K562 (cell line): ENCODE measurements around the gene TNFAIP3. TPM values are rescaled to one million over a fixed set of nuclear protein-coding genes. Genes with fewer than 3 reads are reported as not detected.

Experiments
- KDM5B ChIP-seq: fragments of 200-600 bp; sonication (generic); IDR thresholded peaks from 2 replicates; pipeline ENCODE4 v1.6.1; 2012; ENCODE audit warnings: low read depth, mild to moderate bottlenecking, moderate library complexity, low read length, control low read depth, inconsistent platforms; ENCODE audit not compliant: insufficient replicate concordance
- MECOM ChIP-seq: fragments of 250-450 bp; sonication (Bioruptor Pico); IDR thresholded peaks from 2 replicates; pipeline ENCODE4 v1.8.0; 2022; ENCODE audit warnings: inconsistent platforms
- NFIC ChIP-seq: fragments of 450-650 bp; IDR thresholded peaks from 2 replicates; pipeline ENCODE4 v1.6.1; 2017; ENCODE audit warnings: mild to moderate bottlenecking, inconsistent platforms
- NFRKB ChIP-seq: fragments of 450-650 bp; IDR thresholded peaks from 2 replicates; pipeline ENCODE4 v1.6.1; 2016; ENCODE audit warnings: low read depth
- NR4A1 ChIP-seq, 2 experiments: fragments of 250-450 bp in 1 of 2; fragments of 450-650 bp in 1 of 2; sonication (Bioruptor Pico) in 1 of 2; IDR thresholded peaks; 2 replicates each; pipeline versions ENCODE4 v1.4.0 to v1.6.1; 2016 to 2020; ENCODE audit warnings: mild to moderate bottlenecking in 2 of 2, missing compliant biosample characterization in 1 of 2, missing genetic modification characterization in 1 of 2, moderate library complexity in 1 of 2
- PTTG1 ChIP-seq: fragments of 450-650 bp; IDR thresholded peaks from 2 replicates; pipeline ENCODE4 v1.6.1; 2016; ENCODE audit warnings: low read depth, mild to moderate bottlenecking, missing genetic modification characterization, missing compliant biosample characterization
- PYGO2 ChIP-seq: fragments of 450-650 bp; IDR thresholded peaks from 2 replicates; pipeline ENCODE4 v1.6.1; 2016; ENCODE audit warnings: mild to moderate bottlenecking, missing genetic modification characterization, moderate library complexity, missing compliant biosample characterization
- TCF3 ChIP-seq: sonication (generic); formaldehyde crosslinking; IDR thresholded peaks from 2 replicates; pipeline ENCODE4 v1.4.0; 2020; ENCODE audit warnings: mild to moderate bottlenecking, missing genetic modification reagents
- TEAD4 ChIP-seq, 2 experiments: sonication (generic) in 1 of 2; formaldehyde crosslinking in 1 of 2; IDR thresholded peaks; 2 replicates each; pipeline versions ENCODE4 v1.6.1 to v1.8.0; 2012 to 2022; ENCODE audit warnings: borderline replicate concordance in 1 of 2, inconsistent platforms in 1 of 2, low read length in 1 of 2, mild to moderate bottlenecking in 1 of 2, missing genetic modification reagents in 1 of 2
- ZNF175 ChIP-seq: fragments of 200-800 bp; sonication (Bioruptor generic); IDR thresholded peaks from 2 replicates; pipeline ENCODE4 v1.6.1; 2016; ENCODE audit warnings: low read depth, mild to moderate bottlenecking, missing genetic modification characterization, missing compliant biosample characterization
- polyA plus RNA-seq, 8 experiments: library from polyadenylated mRNA; depleted of rRNA in 4 of 8; stranded (reverse) in 5 of 8; unstranded in 3 of 8; fragments of >200 nt; fragmentation: Nextera tagmentation in 2 of 8; fragmentation: Illumina TruSeq in 1 of 8; extraction: Ambion mirVana in 2 of 8; extraction: Trizol in 1 of 8; gene quantifications; 2 replicates each; pipeline versions ENCODE4 v1.2.1 to v1.2.3, GENCODE V29; 2011 to 2014; ENCODE audit warnings: inconsistent platforms in 1 of 8, missing spikeins in 1 of 8
- total RNA-seq, 7 experiments: library from RNA; depleted of rRNA in 6 of 7; stranded (reverse); fragments of >200 nt in 6 of 7; fragmentation: Illumina TruSeq in 2 of 7; extraction: Trizol in 2 of 7; gene quantifications; 2 replicates each; pipeline versions ENCODE4 v1.2.1 to v1.2.3, GENCODE V29; 2011 to 2021; ENCODE audit warnings: low replicate concordance in 1 of 7
- TF ChIP-seq, protein P1 (sequence below), 3 experiments: fragments of 200-800 bp in 1 of 3; sonication (Bioruptor generic) in 1 of 3; sonication (generic) in 1 of 3; formaldehyde crosslinking in 1 of 3; IDR thresholded peaks; 2 replicates each; pipeline versions ENCODE4 v1.6.1 to v1.8.0; 2016 to 2022; ENCODE audit warnings: mild to moderate bottlenecking in 2 of 3, missing compliant biosample characterization in 2 of 3, missing genetic modification characterization in 2 of 3, missing genetic modification reagents in 1 of 3
- TF ChIP-seq, protein P2 (sequence below): fragments of 450-650 bp; IDR thresholded peaks from one replicate; pipeline ENCODE4 v1.6.1; 2018; ENCODE audit warnings: mild to moderate bottlenecking, moderate library complexity; ENCODE audit not compliant: partially characterized antibody
- TF ChIP-seq, protein P3 (sequence below): sonication (generic); formaldehyde crosslinking; IDR thresholded peaks from 2 replicates; pipeline ENCODE4 v1.8.0; 2022; ENCODE audit warnings: missing genetic modification reagents, mild to moderate bottlenecking, borderline replicate concordance
- TF ChIP-seq, protein P4 (sequence below): fragments of 450-650 bp; IDR thresholded peaks from 2 replicates; pipeline ENCODE4 v1.6.1; 2017; ENCODE audit warnings: antibody characterized with exemption, mild to moderate bottlenecking

Gene TNFAIP3
- total and polyA plus RNA-seq, 9 of the 15 experiments (the other 6 are each of a cell fraction or from before 2014, with no cell fraction given) = 0.79 to 17.0 (median 6.4) TPM

DNA sequence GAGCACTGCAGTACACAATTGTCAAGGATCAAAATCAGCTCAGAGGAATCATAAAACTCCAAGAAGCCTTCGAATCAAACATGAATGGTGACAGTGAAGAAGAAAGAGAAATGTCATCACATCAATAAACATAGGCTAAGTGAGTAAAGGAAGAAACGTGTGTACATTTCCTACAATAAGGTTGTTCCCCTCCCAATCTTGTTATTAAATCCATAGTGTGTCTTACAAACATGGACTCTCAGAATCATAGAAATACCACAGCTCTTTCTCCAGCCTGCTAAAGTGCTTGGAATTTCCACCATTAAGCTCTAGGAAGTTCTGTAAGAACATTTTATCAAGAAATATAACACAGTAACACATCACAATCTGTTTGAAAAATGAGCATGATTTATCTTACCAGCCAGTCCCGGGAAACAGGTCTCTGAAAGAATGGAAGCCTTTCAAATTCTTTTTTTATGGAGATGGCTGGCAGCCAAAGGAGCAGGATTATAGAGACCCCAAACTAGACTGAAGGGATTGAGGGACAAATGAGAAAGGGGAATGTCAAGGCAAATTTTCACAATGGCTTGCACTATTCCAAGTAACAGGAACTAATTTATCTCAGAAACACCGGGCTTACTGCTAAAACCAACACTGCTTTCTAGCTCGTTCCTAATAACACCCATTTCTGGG lies 4.5 kb upstream of the TNFAIP3 start (continued):
- TF ChIP-seq, protein P1, sequence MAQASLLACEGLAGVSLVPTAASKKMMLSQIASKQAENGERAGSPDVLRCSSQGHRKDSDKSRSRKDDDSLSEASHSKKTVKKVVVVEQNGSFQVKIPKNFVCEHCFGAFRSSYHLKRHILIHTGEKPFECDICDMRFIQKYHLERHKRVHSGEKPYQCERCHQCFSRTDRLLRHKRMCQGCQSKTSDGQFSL (CRISPR knock-in tag; IDR thresholded peaks at IDR 0.05) = no peak
- TF ChIP-seq, protein P1 (tag; IDR thresholded peaks at IDR 0.05) = 0 out of 4 replicates have a peak, but pooled peaks of 1 of the 2 experiments have one; percentile 13
- 0 out of 2 replicates have a peak, but pooled peaks have one; percentile 25 for TF ChIP-seq MECOM (CRISPR knock-in tag)
- TF ChIP-seq PTTG1 (tag) = 0 out of 2 replicates have a peak, but pooled peaks have one; percentile 9
- TF ChIP-seq, protein P2, sequence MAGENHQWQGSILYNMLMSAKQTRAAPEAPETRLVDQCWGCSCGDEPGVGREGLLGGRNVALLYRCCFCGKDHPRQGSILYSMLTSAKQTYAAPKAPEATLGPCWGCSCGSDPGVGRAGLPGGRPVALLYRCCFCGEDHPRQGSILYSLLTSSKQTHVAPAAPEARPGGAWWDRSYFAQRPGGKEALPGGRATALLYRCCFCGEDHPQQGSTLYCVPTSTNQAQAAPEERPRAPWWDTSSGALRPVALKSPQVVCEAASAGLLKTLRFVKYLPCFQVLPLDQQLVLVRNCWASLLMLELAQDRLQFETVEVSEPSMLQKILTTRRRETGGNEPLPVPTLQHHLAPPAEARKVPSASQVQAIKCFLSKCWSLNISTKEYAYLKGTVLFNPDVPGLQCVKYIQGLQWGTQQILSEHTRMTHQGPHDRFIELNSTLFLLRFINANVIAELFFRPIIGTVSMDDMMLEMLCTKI = no peak
- TF ChIP-seq NR4A1 (CRISPR knock-in tag; IDR thresholded peaks at IDR 0.05) = no peak
- TF ChIP-seq NR4A1 (tag; IDR thresholded peaks at IDR 0.05) = 0 out of 2 replicates have a peak, but pooled peaks have one; percentile 44
- 0 out of 2 replicates have a peak, but pooled peaks have one; percentile 2 for TF ChIP-seq TCF3 (CRISPR knock-in tag)
- TF ChIP-seq, protein P3, sequence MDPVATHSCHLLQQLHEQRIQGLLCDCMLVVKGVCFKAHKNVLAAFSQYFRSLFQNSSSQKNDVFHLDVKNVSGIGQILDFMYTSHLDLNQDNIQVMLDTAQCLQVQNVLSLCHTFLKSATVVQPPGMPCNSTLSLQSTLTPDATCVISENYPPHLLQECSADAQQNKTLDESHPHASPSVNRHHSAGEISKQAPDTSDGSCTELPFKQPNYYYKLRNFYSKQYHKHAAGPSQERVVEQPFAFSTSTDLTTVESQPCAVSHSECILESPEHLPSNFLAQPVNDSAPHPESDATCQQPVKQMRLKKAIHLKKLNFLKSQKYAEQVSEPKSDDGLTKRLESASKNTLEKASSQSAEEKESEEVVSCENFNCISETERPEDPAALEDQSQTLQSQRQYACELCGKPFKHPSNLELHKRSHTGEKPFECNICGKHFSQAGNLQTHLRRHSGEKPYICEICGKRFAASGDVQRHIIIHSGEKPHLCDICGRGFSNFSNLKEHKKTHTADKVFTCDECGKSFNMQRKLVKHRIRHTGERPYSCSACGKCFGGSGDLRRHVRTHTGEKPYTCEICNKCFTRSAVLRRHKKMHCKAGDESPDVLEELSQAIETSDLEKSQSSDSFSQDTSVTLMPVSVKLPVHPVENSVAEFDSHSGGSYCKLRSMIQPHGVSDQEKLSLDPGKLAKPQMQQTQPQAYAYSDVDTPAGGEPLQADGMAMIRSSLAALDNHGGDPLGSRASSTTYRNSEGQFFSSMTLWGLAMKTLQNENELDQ (CRISPR knock-in tag) = no peak
- 0 out of 2 replicates have a peak, but pooled peaks have one; percentile 24 for TF ChIP-seq TEAD4 (IDR thresholded peaks at IDR 0.05; ENCODE audit: low read length)
- TF ChIP-seq TEAD4 (CRISPR knock-in tag; IDR thresholded peaks at IDR 0.05; ENCODE audit: borderline replicate concordance) = no peak
- TF ChIP-seq, protein P4, sequence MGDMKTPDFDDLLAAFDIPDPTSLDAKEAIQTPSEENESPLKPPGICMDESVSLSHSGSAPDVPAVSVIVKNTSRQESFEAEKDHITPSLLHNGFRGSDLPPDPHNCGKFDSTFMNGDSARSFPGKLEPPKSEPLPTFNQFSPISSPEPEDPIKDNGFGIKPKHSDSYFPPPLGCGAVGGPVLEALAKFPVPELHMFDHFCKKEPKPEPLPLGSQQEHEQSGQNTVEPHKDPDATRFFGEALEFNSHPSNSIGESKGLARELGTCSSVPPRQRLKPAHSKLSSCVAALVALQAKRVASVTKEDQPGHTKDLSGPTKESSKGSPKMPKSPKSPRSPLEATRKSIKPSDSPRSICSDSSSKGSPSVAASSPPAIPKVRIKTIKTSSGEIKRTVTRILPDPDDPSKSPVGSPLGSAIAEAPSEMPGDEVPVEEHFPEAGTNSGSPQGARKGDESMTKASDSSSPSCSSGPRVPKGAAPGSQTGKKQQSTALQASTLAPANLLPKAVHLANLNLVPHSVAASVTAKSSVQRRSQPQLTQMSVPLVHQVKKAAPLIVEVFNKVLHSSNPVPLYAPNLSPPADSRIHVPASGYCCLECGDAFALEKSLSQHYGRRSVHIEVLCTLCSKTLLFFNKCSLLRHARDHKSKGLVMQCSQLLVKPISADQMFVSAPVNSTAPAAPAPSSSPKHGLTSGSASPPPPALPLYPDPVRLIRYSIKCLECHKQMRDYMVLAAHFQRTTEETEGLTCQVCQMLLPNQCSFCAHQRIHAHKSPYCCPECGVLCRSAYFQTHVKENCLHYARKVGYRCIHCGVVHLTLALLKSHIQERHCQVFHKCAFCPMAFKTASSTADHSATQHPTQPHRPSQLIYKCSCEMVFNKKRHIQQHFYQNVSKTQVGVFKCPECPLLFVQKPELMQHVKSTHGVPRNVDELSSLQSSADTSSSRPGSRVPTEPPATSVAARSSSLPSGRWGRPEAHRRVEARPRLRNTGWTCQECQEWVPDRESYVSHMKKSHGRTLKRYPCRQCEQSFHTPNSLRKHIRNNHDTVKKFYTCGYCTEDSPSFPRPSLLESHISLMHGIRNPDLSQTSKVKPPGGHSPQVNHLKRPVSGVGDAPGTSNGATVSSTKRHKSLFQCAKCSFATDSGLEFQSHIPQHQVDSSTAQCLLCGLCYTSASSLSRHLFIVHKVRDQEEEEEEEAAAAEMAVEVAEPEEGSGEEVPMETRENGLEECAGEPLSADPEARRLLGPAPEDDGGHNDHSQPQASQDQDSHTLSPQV = peak; percentile 28
- TF ChIP-seq PYGO2 (tag) = peak; percentile 56; the same call in 1 of the 2 replicates
- TF ChIP-seq KDM5B = peak; percentile 6
- TF ChIP-seq ZNF175 (CRISPR knock-in tag) = peak; percentile 31; the same call in 1 of the 2 replicates
- peak; percentile 16 for TF ChIP-seq NFIC
- TF ChIP-seq NFRKB = peak; percentile 93
